Natural killer cell treated with Interleukin-12 subunit alpha and Interleukin-12 subunit beta and Interleukin-15 and Interleukin-18, amount 100 ng/mL, for 72 hours (primary cell): ENCODE data around the gene BTBD9. TPM values are rescaled to one million over a fixed set of nuclear protein-coding genes. Genes with fewer than 3 reads are reported as not detected.

ENCODE experiments used
- ATAC-seq, 2 donors: fragments of 150-1000 bp; cut with Tn5 transposase in 1 of 2; sonication (Bioruptor Pico), chemical (Tn5 transposase) in 1 of 2; 2 replicates each; pipeline ENCODE4 v1.10.0; 2021
- DNase-seq: peaks from one replicate; pipeline ENCODE4 v3.0.0; 2022; ENCODE audit warnings: low spot score
- H3K27ac Mint-ChIP-seq, 2 donors: 1 replicate in 1 of 2; 2 replicates in 1 of 2; pipeline ENCODE4 v1.8.0; 2022; ENCODE audit warnings: mixed read lengths in 2 of 2, mild to moderate bottlenecking in 1 of 2, moderate library complexity in 1 of 2
- H3K27me3 Mint-ChIP-seq, 2 donors: 1 replicate in 1 of 2; 2 replicates in 1 of 2; pipeline ENCODE4 v1.8.0; 2022; ENCODE audit warnings: mixed read lengths in 2 of 2
- H3K36me3 Mint-ChIP-seq: one replicate; pipeline ENCODE4 v1.8.0; 2022; ENCODE audit warnings: mixed read lengths
- H3K4me1 Mint-ChIP-seq, 2 donors: 1 replicate in 1 of 2; 2 replicates in 1 of 2; pipeline ENCODE4 v1.8.0; 2022; ENCODE audit warnings: low read depth in 2 of 2, mixed read lengths in 2 of 2, mild to moderate bottlenecking in 1 of 2
- H3K4me3 Mint-ChIP-seq: one replicate; pipeline ENCODE4 v1.8.0; 2022; ENCODE audit warnings: mixed read lengths
- H3K9me3 Mint-ChIP-seq: 2 replicates; pipeline ENCODE4 v1.8.0; 2022; ENCODE audit warnings: mixed read lengths
- total RNA-seq, 2 donors: library from RNA; stranded (reverse); gene quantifications; one replicate each; pipeline ENCODE4 v1.2.3, GENCODE V29; 2022

Gene BTBD9
- total RNA-seq, 2 donors from 2014 or later, result 27.7 to 34.2 TPM

DNA sequence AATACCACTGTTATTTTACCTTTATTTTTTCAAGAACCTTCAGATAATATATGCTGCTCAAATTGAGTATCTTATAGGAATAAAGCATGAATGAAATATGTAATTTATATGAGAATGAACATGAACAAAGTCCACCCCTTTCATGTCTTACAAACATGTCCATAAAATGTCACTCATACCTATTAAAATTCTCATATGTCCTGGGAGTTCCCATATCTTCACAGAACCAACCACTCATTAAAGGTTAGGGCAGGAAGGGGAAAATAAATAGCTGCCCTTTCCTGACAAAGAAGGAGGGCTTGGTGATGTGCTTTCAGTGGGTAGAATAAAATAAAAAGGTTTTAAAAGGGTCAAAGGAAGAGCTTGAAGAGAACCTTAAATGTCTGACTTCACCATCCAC lies 125.3 kb downstream of the BTBD9 start:
- no peak for ATAC-seq
- no peak overlapping the region for H3K4me3 Mint-ChIP-seq

DNA sequence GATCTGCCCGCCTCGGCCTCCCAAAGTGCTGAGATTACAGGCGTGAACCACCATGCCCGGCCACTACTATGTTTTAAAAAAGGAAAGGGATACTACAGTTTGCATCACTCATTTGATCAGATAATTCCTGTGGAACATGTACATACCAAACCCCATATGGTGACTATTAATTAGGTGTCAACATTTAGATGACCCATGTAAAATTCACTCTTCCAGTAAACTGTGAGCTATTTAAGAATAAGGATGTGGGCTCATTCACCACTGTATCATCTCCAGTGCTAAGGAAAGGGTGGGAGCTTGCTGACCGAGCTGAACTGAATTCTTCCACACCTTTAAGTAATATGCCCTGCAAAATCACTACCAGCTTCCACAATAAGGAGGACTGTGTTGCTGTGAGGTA lies 127.5 kb downstream of the BTBD9 start:
- Mint-ChIP-seq H3K27ac (no peak overlapping the region), H3K4me1 (peaks cover 0 to 8% of the 10 kb centered on the region in 2 donors), H3K36me3 (no peaks in the 10 kb centered on the region), H3K4me3 (no peak overlapping the region), H3K27me3 (no peaks in the 10 kb centered on the region), H3K9me3 (no peaks in the 10 kb centered on the region)
- no peak for ATAC-seq
- no peak for DNase-seq

More for the DNA sequence above, 125.3 kb downstream of the BTBD9 start:
- H3K9me3 Mint-ChIP-seq, result no peaks in the 10 kb centered on the region
- H3K36me3 Mint-ChIP-seq, result no peaks in the 10 kb centered on the region
- peaks cover 9 to 17% of the 10 kb centered on the region in 2 donors for H3K4me1 Mint-ChIP-seq
- no peak for DNase-seq
- no peaks in the 10 kb centered on the region for H3K27me3 Mint-ChIP-seq
- H3K27ac Mint-ChIP-seq, result no peak overlapping the region

DNA sequence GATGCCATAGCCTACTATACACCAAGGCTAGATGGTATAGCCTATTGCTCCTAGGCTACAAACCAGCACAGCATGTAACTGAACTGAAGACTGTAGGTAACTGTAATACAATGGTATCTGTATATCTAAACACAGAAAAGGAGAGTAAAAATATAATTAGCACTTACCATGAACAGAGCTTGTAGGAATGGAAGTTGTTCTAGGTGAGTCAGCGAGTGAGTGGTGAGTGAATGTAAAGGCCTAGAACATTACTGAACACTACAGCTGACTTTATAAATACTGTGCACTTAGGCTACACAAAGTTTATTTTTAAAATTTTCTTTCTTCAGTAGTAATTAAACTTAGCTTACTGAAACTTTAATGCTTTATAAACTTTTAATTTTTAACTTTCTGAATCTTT lies 129.5 kb downstream of the BTBD9 start:
- Mint-ChIP-seq H3K36me3 (no peaks in the 10 kb centered on the region), H3K4me3 (no peak overlapping the region), H3K27me3 (no peaks in the 10 kb centered on the region), H3K4me1 (peaks cover 0 to 4% of the 10 kb centered on the region in 2 donors), H3K9me3 (no peaks in the 10 kb centered on the region), H3K27ac (no peak overlapping the region)
- DNase-seq (no peak), ATAC-seq (no peak)

DNA sequence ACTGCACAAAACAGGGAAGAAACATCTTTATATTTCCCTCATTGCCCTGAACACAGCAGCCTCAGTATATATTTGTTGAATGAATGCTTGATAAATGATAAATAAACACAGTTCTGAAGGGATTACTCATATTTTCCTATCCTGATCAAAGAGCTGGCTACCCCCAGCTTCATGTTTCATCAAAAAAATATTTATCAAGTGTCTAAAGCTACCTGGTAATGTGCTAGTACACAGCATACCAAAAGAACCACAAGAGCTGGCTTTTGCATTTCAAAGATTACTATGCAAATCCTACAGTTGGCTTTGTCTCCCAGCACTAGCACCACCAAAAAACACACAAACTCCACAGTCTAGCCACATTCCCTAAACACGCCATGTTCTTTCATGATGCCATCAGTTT lies 130.0 kb downstream of the BTBD9 start:
- Mint-ChIP-seq H3K9me3 (no peaks in the 10 kb centered on the region), H3K27ac (no peak overlapping the region), H3K4me1 (peaks cover 0 to 4% of the 10 kb centered on the region in 2 donors), H3K4me3 (no peak overlapping the region), H3K27me3 (no peaks in the 10 kb centered on the region), H3K36me3 (no peaks in the 10 kb centered on the region)
- ATAC-seq, result no peak
- no peak for DNase-seq

DNA sequence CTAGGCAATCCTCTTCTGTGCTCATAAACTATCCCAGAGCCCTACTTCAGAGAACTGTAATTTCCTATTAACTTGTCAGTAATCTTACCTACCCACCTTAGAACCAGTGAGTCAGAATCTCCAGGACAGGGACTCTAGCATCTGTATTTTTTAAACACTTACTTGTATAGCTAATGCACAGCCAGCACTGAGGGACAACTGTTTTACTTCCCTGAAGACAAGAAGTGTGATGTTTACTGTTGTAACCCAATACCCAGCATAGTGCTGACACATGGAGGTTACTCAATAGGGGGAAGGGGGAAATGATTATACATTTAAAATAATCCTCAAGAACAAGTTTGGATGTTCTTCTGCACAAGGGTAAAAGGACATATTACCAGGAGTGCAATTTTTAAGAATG lies 130.8 kb downstream of the BTBD9 start:
- no peak for ATAC-seq
- Mint-ChIP-seq H3K4me3 (no peak overlapping the region), H3K4me1 (peaks cover 0 to 4% of the 10 kb centered on the region in 2 donors), H3K27me3 (no peaks in the 10 kb centered on the region), H3K36me3 (no peaks in the 10 kb centered on the region), H3K9me3 (no peaks in the 10 kb centered on the region), H3K27ac (no peak overlapping the region)
- no peak for DNase-seq

DNA sequence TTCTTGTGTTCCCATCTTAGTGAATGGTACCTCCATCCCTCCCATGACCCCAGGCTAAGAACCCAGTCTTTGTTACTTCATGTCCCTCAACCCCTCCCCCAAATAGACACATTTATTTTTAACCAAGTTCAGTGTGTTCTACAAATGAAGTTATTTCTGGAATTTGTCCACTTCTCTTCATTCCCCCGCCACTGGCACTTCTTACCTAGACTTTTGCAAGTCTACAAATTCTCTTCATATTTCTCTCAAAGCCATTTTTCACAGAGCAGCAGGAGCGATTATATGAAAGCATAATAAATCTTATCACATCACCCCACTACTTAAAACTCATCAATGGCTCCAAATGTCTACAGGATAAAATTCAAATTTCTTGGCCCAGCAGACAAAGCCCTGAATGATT lies 131.4 kb downstream of the BTBD9 start:
- no peaks in the 10 kb centered on the region for H3K27me3 Mint-ChIP-seq
- no peak overlapping the region for H3K27ac Mint-ChIP-seq
- H3K4me3 Mint-ChIP-seq, result no peak overlapping the region
- peaks cover 0 to 4% of the 10 kb centered on the region in 2 donors for H3K4me1 Mint-ChIP-seq
- DNase-seq (no peak), ATAC-seq (no peak)
- H3K9me3 Mint-ChIP-seq, result no peaks in the 10 kb centered on the region
- no peaks in the 10 kb centered on the region for H3K36me3 Mint-ChIP-seq

DNA sequence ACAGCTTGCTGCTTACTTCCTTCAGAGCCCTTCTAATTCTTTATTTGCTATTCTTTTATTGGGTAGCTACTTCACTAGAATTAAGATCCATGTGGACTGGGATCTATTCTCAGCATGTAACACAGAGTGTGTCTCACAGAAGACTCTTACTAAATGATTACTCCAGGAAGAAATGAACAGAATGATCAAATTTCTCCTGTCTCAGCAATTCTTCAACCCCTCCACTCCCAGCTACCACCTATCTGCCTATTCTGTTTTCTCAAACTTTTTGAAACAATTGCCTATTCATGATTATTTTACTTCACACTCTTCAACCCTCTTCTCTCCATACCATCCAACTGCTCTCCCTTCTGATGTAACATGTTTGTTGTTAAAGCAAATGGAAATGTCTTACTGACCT lies 132.6 kb downstream of the BTBD9 start:
- Mint-ChIP-seq H3K4me1 (peaks cover 0 to 4% of the 10 kb centered on the region in 2 donors), H3K27ac (no peak overlapping the region), H3K36me3 (no peaks in the 10 kb centered on the region), H3K4me3 (no peak overlapping the region), H3K9me3 (no peaks in the 10 kb centered on the region), H3K27me3 (no peaks in the 10 kb centered on the region)
- DNase-seq (no peak), ATAC-seq (no peak)

DNA sequence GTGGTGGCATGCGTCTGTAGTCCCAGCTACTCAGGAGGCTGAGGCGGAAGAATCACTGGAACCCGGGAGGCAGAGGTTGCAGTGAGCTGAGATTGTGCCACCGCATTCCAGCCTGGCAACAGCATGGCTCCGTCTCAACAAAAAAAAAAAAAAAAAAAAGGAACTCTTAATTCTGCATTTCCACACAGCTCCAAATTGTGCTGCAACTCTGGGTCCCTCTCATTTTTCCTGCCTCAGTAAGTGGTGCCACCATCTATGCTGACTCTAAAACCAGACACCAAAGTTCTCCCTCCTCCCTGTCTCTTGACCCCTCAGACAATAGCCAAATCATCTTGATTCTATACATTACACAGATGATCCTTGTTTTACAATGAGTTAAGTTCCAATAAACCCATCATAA lies 133.9 kb downstream of the BTBD9 start:
- ATAC-seq (no peak), DNase-seq (no peak)
- Mint-ChIP-seq H3K4me1 (peaks cover 0 to 4% of the 10 kb centered on the region in 2 donors), H3K27me3 (no peaks in the 10 kb centered on the region), H3K4me3 (no peak overlapping the region), H3K27ac (no peak overlapping the region), H3K36me3 (no peaks in the 10 kb centered on the region), H3K9me3 (no peaks in the 10 kb centered on the region)

DNA sequence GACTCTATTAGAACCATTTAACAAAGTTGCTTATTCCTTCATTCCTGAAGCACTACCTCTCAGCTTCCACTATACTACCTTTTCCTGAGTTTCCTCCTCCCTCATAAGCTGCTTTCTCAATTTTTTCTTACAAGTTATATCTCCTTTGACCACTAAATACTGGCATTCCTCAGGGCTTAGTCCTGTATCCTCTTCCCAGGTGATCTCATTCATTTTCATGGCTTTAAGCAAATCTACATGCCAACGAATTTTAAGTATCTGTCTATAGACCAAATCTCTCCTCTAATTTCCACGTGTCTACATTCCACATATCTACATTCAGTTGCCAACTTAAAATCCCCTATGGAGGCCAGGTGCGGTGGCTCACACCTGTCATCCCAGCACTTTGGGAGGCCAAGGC lies 134.7 kb downstream of the BTBD9 start:
- Mint-ChIP-seq H3K36me3 (no peaks in the 10 kb centered on the region), H3K4me3 (no peak overlapping the region), H3K27me3 (no peaks in the 10 kb centered on the region), H3K27ac (no peak overlapping the region), H3K4me1 (peaks cover 0 to 3% of the 10 kb centered on the region in 2 donors), H3K9me3 (no peaks in the 10 kb centered on the region)
- DNase-seq (no peak), ATAC-seq (no peak)

DNA sequence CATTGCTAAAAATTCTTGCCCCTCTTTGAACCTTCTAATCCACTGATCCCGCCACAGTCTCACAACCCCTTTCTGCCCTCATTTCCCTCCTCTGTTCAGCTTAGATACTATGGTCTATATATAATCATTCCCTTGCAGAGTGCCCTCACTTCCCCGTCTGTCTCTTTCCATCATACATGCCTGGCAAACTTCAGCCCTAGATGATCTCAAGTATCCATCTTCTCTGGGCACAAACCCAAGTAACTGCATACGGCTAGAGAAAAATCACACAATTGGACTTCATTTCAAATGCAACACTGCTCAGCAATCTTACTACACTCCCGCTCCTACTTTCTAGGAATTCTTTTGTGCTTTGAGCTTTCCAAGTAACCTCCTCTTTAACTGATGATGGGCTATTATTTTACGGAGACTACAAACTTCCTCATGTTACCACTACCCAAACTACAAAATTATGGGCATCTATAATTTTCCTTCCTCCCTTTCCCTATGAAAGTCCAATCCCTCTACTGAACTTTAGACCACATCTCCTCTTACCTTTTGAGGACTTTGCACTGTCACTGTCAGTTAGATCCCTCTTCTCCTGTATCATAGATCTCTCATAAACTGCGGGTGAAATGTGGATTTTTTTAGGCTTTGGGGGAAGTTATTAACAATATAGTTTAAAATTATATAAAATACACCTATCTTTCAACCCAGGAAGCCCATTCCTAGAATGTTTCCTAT lies 135.6 kb downstream of the BTBD9 start:
- Mint-ChIP-seq H3K27me3 (no peaks in the 10 kb centered on the region), H3K36me3 (no peaks in the 10 kb centered on the region), H3K4me3 (no peak overlapping the region), H3K9me3 (no peaks in the 10 kb centered on the region), H3K27ac (no peak overlapping the region), H3K4me1 (no peaks in the 10 kb centered on the region)
- no peak for DNase-seq
- ATAC-seq, result no peak

DNA sequence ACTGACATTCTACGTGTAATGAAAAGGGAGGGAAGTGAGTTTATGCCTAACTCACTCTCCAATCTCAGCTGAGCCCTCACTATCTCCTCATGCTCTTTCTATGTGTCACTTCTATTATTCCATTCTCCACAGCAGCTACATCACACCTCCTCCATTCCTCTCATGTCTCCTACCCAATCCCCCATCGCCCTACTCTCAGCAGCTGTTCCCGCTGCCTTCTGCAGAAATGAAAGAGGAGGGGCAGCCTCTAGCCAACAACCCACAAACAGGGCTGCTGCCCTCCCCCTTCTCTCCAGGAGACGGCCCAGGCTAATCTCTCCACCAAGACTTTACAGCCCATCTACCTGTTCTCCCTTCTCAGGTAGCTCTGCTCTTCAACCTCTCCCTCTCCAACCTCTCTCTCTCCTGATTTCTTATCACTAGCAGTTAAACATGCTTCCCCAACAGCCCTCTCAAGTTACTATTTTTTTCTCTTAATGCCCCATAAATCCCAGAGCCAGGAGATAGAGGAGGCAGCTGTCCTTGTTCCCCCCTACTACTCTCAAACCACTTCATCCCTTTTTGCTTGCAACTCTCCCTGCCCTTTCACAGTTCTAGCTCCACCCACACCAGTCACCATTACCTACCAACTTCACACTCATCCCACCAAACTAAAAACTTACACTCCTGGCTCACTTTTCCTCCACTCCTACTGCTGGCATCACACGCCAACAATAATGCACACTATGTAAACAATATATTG lies 136.5 kb downstream of the BTBD9 start:
- H3K4me1 Mint-ChIP-seq, result no peaks in the 10 kb centered on the region
- no peak overlapping the region for H3K4me3 Mint-ChIP-seq
- H3K27ac Mint-ChIP-seq, result no peak overlapping the region
- no peaks in the 10 kb centered on the region for H3K27me3 Mint-ChIP-seq
- H3K9me3 Mint-ChIP-seq, result no peaks in the 10 kb centered on the region
- no peak for DNase-seq
- ATAC-seq, result no peak
- no peaks in the 10 kb centered on the region for H3K36me3 Mint-ChIP-seq

DNA sequence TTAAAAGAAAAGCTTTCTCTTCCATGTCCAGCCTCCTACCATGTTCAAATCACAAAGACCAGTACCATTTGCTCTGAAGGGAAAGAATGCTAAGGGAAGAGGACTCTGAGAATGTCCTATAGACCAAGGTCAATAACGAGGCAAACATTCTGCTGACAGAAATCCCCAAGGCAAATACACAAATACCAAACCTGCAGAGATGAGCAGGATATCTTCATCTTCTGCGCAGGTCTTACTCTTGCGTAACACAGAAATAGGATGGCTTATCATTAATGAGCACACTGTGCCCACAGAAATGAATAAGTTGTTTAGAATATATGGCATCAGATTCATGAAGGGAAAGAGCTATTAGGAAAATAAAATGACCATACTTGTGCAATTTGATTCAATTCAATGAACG lies 137.3 kb downstream of the BTBD9 start:
- H3K4me3 Mint-ChIP-seq, result no peak overlapping the region
- no peak overlapping the region for H3K27ac Mint-ChIP-seq
- ATAC-seq (no peak), DNase-seq (no peak)
- H3K27me3 Mint-ChIP-seq, result no peaks in the 10 kb centered on the region
- peaks cover 0 to 2% of the 10 kb centered on the region in 2 donors for H3K4me1 Mint-ChIP-seq
- H3K9me3 Mint-ChIP-seq, result no peaks in the 10 kb centered on the region
- H3K36me3 Mint-ChIP-seq, result no peaks in the 10 kb centered on the region

DNA sequence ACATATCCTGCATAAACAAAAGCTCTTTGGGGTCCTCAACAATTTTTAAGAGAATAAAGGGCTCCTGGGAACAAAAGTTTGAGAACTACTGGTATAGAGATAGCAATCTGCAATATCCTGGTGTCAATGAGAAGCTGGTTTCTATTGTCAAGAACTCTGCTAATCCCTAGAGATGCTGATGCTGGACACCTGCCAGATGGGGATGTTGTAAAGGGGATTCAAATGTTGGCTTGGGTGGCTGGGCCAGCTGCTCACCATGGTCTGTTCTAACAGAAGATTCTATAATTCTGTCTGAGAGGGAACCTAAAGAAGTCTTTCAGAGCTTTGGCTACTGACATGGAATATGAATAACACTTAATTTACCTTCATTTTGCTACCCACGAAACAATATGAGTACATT lies 137.8 kb downstream of the BTBD9 start:
- H3K9me3 Mint-ChIP-seq, result no peaks in the 10 kb centered on the region
- no peak overlapping the region for H3K27ac Mint-ChIP-seq
- H3K36me3 Mint-ChIP-seq, result no peaks in the 10 kb centered on the region
- H3K27me3 Mint-ChIP-seq, result no peaks in the 10 kb centered on the region
- peaks cover 0 to 6% of the 10 kb centered on the region in 2 donors for H3K4me1 Mint-ChIP-seq
- DNase-seq, result no peak
- H3K4me3 Mint-ChIP-seq, result no peak overlapping the region
- ATAC-seq, result no peak

DNA sequence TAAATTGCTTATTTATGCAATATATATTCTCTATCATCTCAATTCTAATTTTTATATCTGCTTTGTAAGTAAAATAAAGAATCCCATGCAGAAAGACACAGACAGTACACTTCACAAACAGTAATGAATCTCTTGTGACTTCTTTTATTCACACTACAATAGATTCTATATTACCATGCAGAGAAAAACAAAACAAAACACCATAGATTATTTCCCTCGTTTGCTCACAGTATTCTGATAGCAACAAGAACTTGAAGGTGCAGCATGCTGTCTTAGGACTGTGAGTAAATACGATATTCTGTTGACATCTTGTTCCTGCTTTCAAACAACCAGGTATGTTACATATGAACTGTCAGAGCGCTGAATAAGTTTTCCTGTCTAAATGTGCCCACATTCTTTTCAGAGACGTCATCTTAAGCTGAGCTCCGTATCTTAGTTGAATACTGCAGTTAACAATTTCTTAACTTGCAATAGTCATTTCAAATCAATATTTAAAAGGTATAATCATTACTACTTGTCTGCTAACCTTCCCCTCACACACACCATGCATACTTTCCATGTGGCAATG lies 140.1 kb downstream of the BTBD9 start:
- Mint-ChIP-seq H3K9me3 (no peaks in the 10 kb centered on the region), H3K27me3 (no peaks in the 10 kb centered on the region), H3K27ac (no peak overlapping the region), H3K4me1 (peaks cover 13 to 19% of the 10 kb centered on the region in 2 donors), H3K4me3 (no peak overlapping the region), H3K36me3 (no peaks in the 10 kb centered on the region)
- DNase-seq (no peak), ATAC-seq (no peak)
